ENCODE results near the gene HCN2.

DNA sequence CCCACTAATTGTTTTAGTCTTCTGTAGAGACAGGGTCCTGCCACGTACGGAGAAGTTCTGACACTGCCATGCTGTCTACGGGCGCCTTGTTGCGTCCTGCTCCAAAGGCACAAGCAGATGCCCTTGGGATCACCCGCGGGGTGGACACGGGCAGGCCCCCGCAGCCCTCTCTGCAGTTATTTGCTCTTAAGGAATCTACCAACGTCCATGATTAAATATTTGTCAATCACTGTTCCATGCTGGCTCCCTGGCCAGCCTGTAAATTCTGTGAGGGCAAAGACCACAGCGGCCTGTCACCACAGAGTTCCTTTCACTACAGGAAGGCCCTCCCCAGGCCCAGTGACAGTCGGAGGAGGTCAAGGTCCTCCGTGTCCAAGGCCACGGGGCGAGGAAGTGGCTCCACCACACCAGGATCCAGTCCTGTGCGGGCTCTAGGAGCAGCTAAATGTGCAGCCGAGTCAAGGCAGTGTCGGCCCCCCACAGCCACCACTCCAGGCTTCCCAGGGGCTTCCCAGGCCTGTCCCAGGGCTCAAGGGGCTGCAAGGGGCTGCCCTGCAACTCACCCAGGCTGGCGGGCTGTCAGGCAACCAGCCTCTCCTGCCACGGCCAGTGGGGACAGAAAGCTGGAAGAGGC, 71.2 kb downstream of the HCN2 start:
- TF ChIP-seq POLR2AphosphoS5 (IDR thresholded peaks at IDR 0.05): no peak
- TF ChIP-seq MXI1 (conservative IDR thresholded peaks at IDR 0.05; ENCODE audit: poor library complexity, severe bottlenecking): no peak
- TF ChIP-seq SMC3 (conservative IDR thresholded peaks at IDR 0.05; ENCODE audit: poor library complexity): no peak
- TF ChIP-seq, protein P1, sequence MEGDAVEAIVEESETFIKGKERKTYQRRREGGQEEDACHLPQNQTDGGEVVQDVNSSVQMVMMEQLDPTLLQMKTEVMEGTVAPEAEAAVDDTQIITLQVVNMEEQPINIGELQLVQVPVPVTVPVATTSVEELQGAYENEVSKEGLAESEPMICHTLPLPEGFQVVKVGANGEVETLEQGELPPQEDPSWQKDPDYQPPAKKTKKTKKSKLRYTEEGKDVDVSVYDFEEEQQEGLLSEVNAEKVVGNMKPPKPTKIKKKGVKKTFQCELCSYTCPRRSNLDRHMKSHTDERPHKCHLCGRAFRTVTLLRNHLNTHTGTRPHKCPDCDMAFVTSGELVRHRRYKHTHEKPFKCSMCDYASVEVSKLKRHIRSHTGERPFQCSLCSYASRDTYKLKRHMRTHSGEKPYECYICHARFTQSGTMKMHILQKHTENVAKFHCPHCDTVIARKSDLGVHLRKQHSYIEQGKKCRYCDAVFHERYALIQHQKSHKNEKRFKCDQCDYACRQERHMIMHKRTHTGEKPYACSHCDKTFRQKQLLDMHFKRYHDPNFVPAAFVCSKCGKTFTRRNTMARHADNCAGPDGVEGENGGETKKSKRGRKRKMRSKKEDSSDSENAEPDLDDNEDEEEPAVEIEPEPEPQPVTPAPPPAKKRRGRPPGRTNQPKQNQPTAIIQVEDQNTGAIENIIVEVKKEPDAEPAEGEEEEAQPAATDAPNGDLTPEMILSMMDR (IDR thresholded peaks at IDR 0.05; ENCODE audit: poor library complexity, severe bottlenecking): no peak
- no peak for TF ChIP-seq TAF1 (IDR thresholded peaks at IDR 0.05; ENCODE audit: low read depth)
- TF ChIP-seq EZH2 (IDR thresholded peaks at IDR 0.05; ENCODE audit: borderline replicate concordance, insufficient read depth, low read length, poor library complexity, severe bottlenecking): no peak
- TF ChIP-seq, protein P2, sequence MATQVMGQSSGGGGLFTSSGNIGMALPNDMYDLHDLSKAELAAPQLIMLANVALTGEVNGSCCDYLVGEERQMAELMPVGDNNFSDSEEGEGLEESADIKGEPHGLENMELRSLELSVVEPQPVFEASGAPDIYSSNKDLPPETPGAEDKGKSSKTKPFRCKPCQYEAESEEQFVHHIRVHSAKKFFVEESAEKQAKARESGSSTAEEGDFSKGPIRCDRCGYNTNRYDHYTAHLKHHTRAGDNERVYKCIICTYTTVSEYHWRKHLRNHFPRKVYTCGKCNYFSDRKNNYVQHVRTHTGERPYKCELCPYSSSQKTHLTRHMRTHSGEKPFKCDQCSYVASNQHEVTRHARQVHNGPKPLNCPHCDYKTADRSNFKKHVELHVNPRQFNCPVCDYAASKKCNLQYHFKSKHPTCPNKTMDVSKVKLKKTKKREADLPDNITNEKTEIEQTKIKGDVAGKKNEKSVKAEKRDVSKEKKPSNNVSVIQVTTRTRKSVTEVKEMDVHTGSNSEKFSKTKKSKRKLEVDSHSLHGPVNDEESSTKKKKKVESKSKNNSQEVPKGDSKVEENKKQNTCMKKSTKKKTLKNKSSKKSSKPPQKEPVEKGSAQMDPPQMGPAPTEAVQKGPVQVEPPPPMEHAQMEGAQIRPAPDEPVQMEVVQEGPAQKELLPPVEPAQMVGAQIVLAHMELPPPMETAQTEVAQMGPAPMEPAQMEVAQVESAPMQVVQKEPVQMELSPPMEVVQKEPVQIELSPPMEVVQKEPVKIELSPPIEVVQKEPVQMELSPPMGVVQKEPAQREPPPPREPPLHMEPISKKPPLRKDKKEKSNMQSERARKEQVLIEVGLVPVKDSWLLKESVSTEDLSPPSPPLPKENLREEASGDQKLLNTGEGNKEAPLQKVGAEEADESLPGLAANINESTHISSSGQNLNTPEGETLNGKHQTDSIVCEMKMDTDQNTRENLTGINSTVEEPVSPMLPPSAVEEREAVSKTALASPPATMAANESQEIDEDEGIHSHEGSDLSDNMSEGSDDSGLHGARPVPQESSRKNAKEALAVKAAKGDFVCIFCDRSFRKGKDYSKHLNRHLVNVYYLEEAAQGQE (IDR thresholded peaks at IDR 0.05; ENCODE audit: borderline replicate concordance): no peak
- no peak for TF ChIP-seq RAD21 (conservative IDR thresholded peaks at IDR 0.05)
- TF ChIP-seq EP300 (conservative IDR thresholded peaks at IDR 0.05; ENCODE audit: poor library complexity, severe bottlenecking): no peak

All from neural cell (in vitro differentiated cells).